Measurements from ENCODE around the gene GID8.

Gene GID8

GRCh38 chr20:62944746-62945145 lies 6.8 kb downstream of the GID8 start:
- no peaks in the 10 kb centered on the region for H3K9me3 ChIP-seq (ENCODE audit: control insufficient read depth, insufficient read depth, low read length)
- WGBS (ENCODE audit: insufficient coverage, insufficient read length): no CpG with 5 or more reads among the region's 10 CpGs
- no peak for DNase-seq (ENCODE audit: low read depth, low spot score)
- H3K4me3 ChIP-seq (ENCODE audit: low read length): no peak overlapping the region
- H3K27me3 ChIP-seq (ENCODE audit: control insufficient read depth, insufficient read depth, low read length): no peaks in the 10 kb centered on the region
- no peak overlapping the region for H3K27ac ChIP-seq (ENCODE audit: low read length)
- H3K4me1 ChIP-seq (ENCODE audit: control insufficient read depth, insufficient read depth, low read length): peaks cover under 1% of the 10 kb centered on the region; the same call in 1 of the 2 replicates
- peaks cover 23% of the 10 kb centered on the region for H3K36me3 ChIP-seq (ENCODE audit: control insufficient read depth, insufficient read depth, low read length)

- Histone ChIP-seq H3K27ac (ENCODE audit: low read length) (no peak overlapping the region), H3K4me3 (ENCODE audit: low read length) (no peak overlapping the region), H3K9me3 (ENCODE audit: control insufficient read depth, insufficient read depth, low read length) (no peaks in the 10 kb centered on the region), H3K36me3 (ENCODE audit: control insufficient read depth, insufficient read depth, low read length) (peaks cover 28% of the 10 kb centered on the region), H3K4me1 (ENCODE audit: control insufficient read depth, insufficient read depth, low read length) (no peaks in the 10 kb centered on the region; the same call in 1 of the 2 replicates), H3K27me3 (ENCODE audit: control insufficient read depth, insufficient read depth, low read length) (no peaks in the 10 kb centered on the region)
- WGBS (ENCODE audit: insufficient coverage, insufficient read length): no CpG with 5 or more reads among the region's 25 CpGs
- no peak for DNase-seq (ENCODE audit: low read depth, low spot score)
These were observed 7.9 kb downstream of the GID8 start for GRCh38 chr20:62945771-62946339.

GRCh38 chr20:62946918-62947317 lies 9.0 kb downstream of the GID8 start:
- no peaks in the 10 kb centered on the region for H3K27me3 ChIP-seq (ENCODE audit: control insufficient read depth, insufficient read depth, low read length)
- no peak for DNase-seq (ENCODE audit: low read depth, low spot score)
- no CpG with 5 or more reads among the region's 10 CpGs for WGBS (ENCODE audit: insufficient coverage, insufficient read length)
- peaks cover 28% of the 10 kb centered on the region for H3K36me3 ChIP-seq (ENCODE audit: control insufficient read depth, insufficient read depth, low read length)
- no peaks in the 10 kb centered on the region for H3K9me3 ChIP-seq (ENCODE audit: control insufficient read depth, insufficient read depth, low read length)
- H3K4me3 ChIP-seq (ENCODE audit: low read length): no peak overlapping the region
- no peaks in the 10 kb centered on the region; the same call in 1 of the 2 replicates for H3K4me1 ChIP-seq (ENCODE audit: control insufficient read depth, insufficient read depth, low read length)
- H3K27ac ChIP-seq (ENCODE audit: low read length): no peak overlapping the region

- Histone ChIP-seq H3K36me3 (ENCODE audit: control insufficient read depth, insufficient read depth, low read length) (peaks cover 28% of the 10 kb centered on the region), H3K4me3 (ENCODE audit: low read length) (no peak overlapping the region), H3K4me1 (ENCODE audit: control insufficient read depth, insufficient read depth, low read length) (no peaks in the 10 kb centered on the region; the same call in 1 of the 2 replicates), H3K27me3 (ENCODE audit: control insufficient read depth, insufficient read depth, low read length) (no peaks in the 10 kb centered on the region), H3K27ac (ENCODE audit: low read length) (no peak overlapping the region), H3K9me3 (ENCODE audit: control insufficient read depth, insufficient read depth, low read length) (no peaks in the 10 kb centered on the region)
- DNase-seq (ENCODE audit: low read depth, low spot score): no peak
- no CpG with 5 or more reads among the region's 17 CpGs for WGBS (ENCODE audit: insufficient coverage, insufficient read length)
These were observed 9.8 kb downstream of the GID8 start for GRCh38 chr20:62947532-62948300.

GRCh38 chr20:62949153-62949821 lies 11.3 kb downstream of the GID8 start:
- Histone ChIP-seq H3K27ac (ENCODE audit: low read length) (no peak overlapping the region), H3K4me1 (ENCODE audit: control insufficient read depth, insufficient read depth, low read length) (peaks cover 7% of the 10 kb centered on the region), H3K4me3 (ENCODE audit: low read length) (no peak overlapping the region), H3K27me3 (ENCODE audit: control insufficient read depth, insufficient read depth, low read length) (no peaks in the 10 kb centered on the region), H3K36me3 (ENCODE audit: control insufficient read depth, insufficient read depth, low read length) (peaks cover 22% of the 10 kb centered on the region), H3K9me3 (ENCODE audit: control insufficient read depth, insufficient read depth, low read length) (no peaks in the 10 kb centered on the region)
- no peak for DNase-seq (ENCODE audit: low read depth, low spot score)
- WGBS (ENCODE audit: insufficient coverage, insufficient read length): no CpG with 5 or more reads among the region's 6 CpGs

- no CpG with 5 or more reads among the region's 12 CpGs for WGBS (ENCODE audit: insufficient coverage, insufficient read length)
- Histone ChIP-seq H3K4me1 (ENCODE audit: control insufficient read depth, insufficient read depth, low read length) (peaks cover 11% of the 10 kb centered on the region), H3K27me3 (ENCODE audit: control insufficient read depth, insufficient read depth, low read length) (no peaks in the 10 kb centered on the region), H3K36me3 (ENCODE audit: control insufficient read depth, insufficient read depth, low read length) (peaks cover 16% of the 10 kb centered on the region), H3K4me3 (ENCODE audit: low read length) (no peak overlapping the region), H3K27ac (ENCODE audit: low read length) (no peak overlapping the region), H3K9me3 (ENCODE audit: control insufficient read depth, insufficient read depth, low read length) (no peaks in the 10 kb centered on the region)
- DNase-seq (ENCODE audit: low read depth, low spot score): no peak
These were observed 12.0 kb downstream of the GID8 start for GRCh38 chr20:62949962-62950361.

- no peaks in the 10 kb centered on the region for H3K27me3 ChIP-seq (ENCODE audit: control insufficient read depth, insufficient read depth, low read length)
These were observed 12.8 kb downstream of the GID8 start for GRCh38 chr20:62950741-62951140.

GRCh38 chr20:62951143-62951895 lies 13.4 kb downstream of the GID8 start:
- Histone ChIP-seq H3K27ac (ENCODE audit: low read length) (no peak overlapping the region), H3K4me3 (ENCODE audit: low read length) (no peak overlapping the region)

More at GRCh38 chr20:62950741-62951140, 12.8 kb downstream of the GID8 start:
- WGBS (ENCODE audit: insufficient coverage, insufficient read length): no CpG with 5 or more reads among the region's 8 CpGs
- peaks cover 11% of the 10 kb centered on the region for H3K36me3 ChIP-seq (ENCODE audit: control insufficient read depth, insufficient read depth, low read length)
- H3K27ac ChIP-seq (ENCODE audit: low read length): no peak overlapping the region
- no peak for DNase-seq (ENCODE audit: low read depth, low spot score)
- no peak overlapping the region for H3K4me3 ChIP-seq (ENCODE audit: low read length)
- H3K9me3 ChIP-seq (ENCODE audit: control insufficient read depth, insufficient read depth, low read length): no peaks in the 10 kb centered on the region
- H3K4me1 ChIP-seq (ENCODE audit: control insufficient read depth, insufficient read depth, low read length): peaks cover 11% of the 10 kb centered on the region

GRCh38 chr20:62951896-62952372 lies 14.0 kb downstream of the GID8 start:
- no peak for DNase-seq (ENCODE audit: low read depth, low spot score)
- Histone ChIP-seq H3K4me3 (ENCODE audit: low read length) (peak overlapping the region; percentile 56; the same call in 1 of the 2 replicates), H3K9me3 (ENCODE audit: control insufficient read depth, insufficient read depth, low read length) (no peaks in the 10 kb centered on the region), H3K27ac (ENCODE audit: low read length) (no peak overlapping the region), H3K27me3 (ENCODE audit: control insufficient read depth, insufficient read depth, low read length) (no peaks in the 10 kb centered on the region), H3K36me3 (ENCODE audit: control insufficient read depth, insufficient read depth, low read length) (peaks cover 8% of the 10 kb centered on the region), H3K4me1 (ENCODE audit: control insufficient read depth, insufficient read depth, low read length) (peaks cover 11% of the 10 kb centered on the region)
- WGBS (ENCODE audit: insufficient coverage, insufficient read length): no CpG with 5 or more reads among the region's 8 CpGs

More at GRCh38 chr20:62951143-62951895, 13.4 kb downstream of the GID8 start:
- no peak for DNase-seq (ENCODE audit: low read depth, low spot score)
- no CpG with 5 or more reads among the region's 11 CpGs for WGBS (ENCODE audit: insufficient coverage, insufficient read length)
- H3K36me3 ChIP-seq (ENCODE audit: control insufficient read depth, insufficient read depth, low read length): peaks cover 5% of the 10 kb centered on the region
- no peaks in the 10 kb centered on the region for H3K9me3 ChIP-seq (ENCODE audit: control insufficient read depth, insufficient read depth, low read length)
- no peaks in the 10 kb centered on the region for H3K27me3 ChIP-seq (ENCODE audit: control insufficient read depth, insufficient read depth, low read length)
- peaks cover 11% of the 10 kb centered on the region for H3K4me1 ChIP-seq (ENCODE audit: control insufficient read depth, insufficient read depth, low read length)

All from iPS DF 6.9 (cell line).